SH-SY5Y (cell line): ENCODE results near the gene OR2J3.

ENCODE experiments used
- GATA2 ChIP-seq: IDR thresholded peaks from 2 replicates; pipeline ENCODE4 v1.6.1; 2011; ENCODE audit warnings: mild to moderate bottlenecking, low read depth, low read length
- GATA3 ChIP-seq: IDR thresholded peaks from 2 replicates; pipeline ENCODE4 v1.6.1; 2011; ENCODE audit warnings: low read depth, mild to moderate bottlenecking, low read length, moderate library complexity

The OR2J3 gene

DNA sequence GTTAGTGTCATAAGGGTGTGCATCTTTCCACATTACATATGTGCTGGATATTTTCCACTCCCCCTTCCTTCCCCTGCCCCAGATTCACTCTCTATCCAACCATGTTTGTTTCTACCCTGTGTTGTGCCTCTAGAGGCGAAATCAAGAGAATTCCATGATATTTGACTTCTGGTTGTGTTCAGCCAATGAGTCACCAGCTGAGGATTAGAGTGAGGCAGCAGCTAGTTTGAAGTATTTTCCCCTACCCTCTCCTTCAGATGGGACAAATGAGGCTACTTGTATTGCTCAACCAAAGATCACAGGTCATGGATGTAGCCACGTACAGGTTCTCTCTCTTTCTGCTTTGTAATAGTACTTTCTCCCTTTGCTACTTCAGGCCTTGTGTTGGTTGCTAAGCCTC is 38.3 kb downstream of the OR2J3 start:
- no peak for TF ChIP-seq GATA2
- TF ChIP-seq GATA3: no peak

DNA sequence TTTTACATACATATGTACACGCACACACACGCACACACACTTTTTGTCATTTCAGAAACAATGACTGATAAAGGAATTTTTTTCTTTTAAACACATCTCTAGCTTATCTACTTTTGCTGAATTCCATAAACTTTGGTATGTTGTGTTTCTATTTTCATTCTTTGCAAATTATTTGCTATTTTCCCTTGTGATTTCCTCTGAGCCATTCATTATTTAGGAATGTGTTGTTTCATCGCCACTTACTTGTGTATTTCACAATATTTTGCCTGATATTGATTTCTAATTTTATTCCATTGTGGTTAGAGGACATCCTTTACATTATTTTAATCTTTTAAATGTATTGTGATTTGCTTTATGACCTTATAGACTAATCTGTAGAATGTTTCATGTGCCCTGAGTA is 39.2 kb downstream of the OR2J3 start:
- TF ChIP-seq GATA2: no peak
- TF ChIP-seq GATA3: no peak

DNA sequence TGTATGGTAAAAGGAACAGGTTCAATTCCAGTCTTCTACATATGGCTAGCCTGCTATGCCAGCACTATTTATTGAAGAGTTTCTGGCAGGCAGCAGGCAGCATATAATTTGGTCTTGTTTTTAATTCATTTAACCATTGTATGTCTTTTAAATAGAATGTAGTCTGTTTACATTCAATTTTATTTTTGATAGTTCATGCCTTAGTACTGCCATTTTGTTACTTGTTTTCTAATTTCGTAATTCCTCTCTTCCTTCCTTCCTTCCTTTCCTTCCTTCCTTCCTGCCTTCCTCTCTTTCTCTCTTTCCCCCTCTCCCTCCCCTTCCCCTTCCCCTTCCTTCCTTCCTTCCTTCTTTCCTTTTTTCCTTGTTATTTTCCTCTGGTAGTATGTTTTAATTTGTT is 45.2 kb downstream of the OR2J3 start:
- TF ChIP-seq GATA2 (no peak), GATA3 (no peak)
